K562 (cell line): ENCODE results near the gene TRABD. TPM values are rescaled to one million over a fixed set of nuclear protein-coding genes. Genes with fewer than 3 reads are reported as not detected.

Experiments
- ATAC-seq: fragments of 200-7000 bp; cut with Tn5 transposase; 3 replicates; pipeline ENCODE4 v1.9.1; 2020; ENCODE audit warnings: moderate library complexity
- BruUV-seq: library from RNA; stranded (reverse); fragments of 400-500 nt; replicated peaks from 2 replicates; lab custom pipeline; 2021; lab: Mats Ljungman, UMichigan
- CTCF ChIA-PET: fragments of 300-600 bp; formaldehyde crosslinking; extraction: SDS; loops from one replicate; lab custom pipeline; 2021; ENCODE audit warnings: low intra/inter-chr PET ratio; lab: Yijun Ruan, JAX
- POLR2A ChIA-PET: fragments of 300-600, 350-650 bp; sonication (Branson Sonifier 250); formaldehyde crosslinking; extraction: SDS; loops from one replicate; lab custom pipeline; 2021; ENCODE audit warnings: antibody characterized with exemption, inconsistent platforms; lab: Yijun Ruan, JAX
- DNase-seq, 4 experiments: peaks; one replicate each; pipeline versions ENCODE4 v3.0.0 to v3.0.0-alpha.2; 2011 to 2018; ENCODE audit warnings: low spot score in 3 of 4, mixed read lengths in 3 of 4; ENCODE audit errors: extremely low read depth in 1 of 4
- FAIRE-seq: peaks from 2 replicates; lab custom pipeline; 2011; peaks lifted over from hg19 to GRCh38; lab: Jason Lieb, UNC
- H2AFZ ChIP-seq: 2 replicates; pipeline ENCODE4 v1.6.0; 2011; ENCODE audit warnings: low read depth, low read length, control low read depth, inconsistent platforms
- H3K27ac ChIP-seq: fragments of 200-600 bp; 3 replicates; pipeline ENCODE4 v1.8.0; 2011; ENCODE audit warnings: low read depth, mild to moderate bottlenecking, control low read depth, inconsistent platforms, low read length, moderate library complexity, mixed read lengths; ENCODE audit errors: extremely low read depth
- H3K27me3 ChIP-seq, 2 experiments: fragments of 300-600 bp in 1 of 2; 2 replicates in 1 of 2; 3 replicates in 1 of 2; pipeline versions ENCODE4 v1.6.0 to v1.8.0; 2011; ENCODE audit warnings: inconsistent platforms in 2 of 2, low read length in 2 of 2, mild to moderate bottlenecking in 1 of 2, mixed read lengths in 1 of 2, moderate library complexity in 1 of 2; ENCODE audit not compliant: control insufficient read depth in 2 of 2, insufficient read depth in 2 of 2
- H3K36me3 ChIP-seq: fragments of 300-600 bp; 3 replicates; pipeline ENCODE4 v1.8.0; 2011; ENCODE audit warnings: mild to moderate bottlenecking, low read length, inconsistent platforms; ENCODE audit not compliant: control insufficient read depth, insufficient read depth
- H3K4me1 ChIP-seq, 2 experiments: fragments of 200-600 bp in 1 of 2; replicated peaks in 1 of 2; 2 replicates in 1 of 2; 3 replicates in 1 of 2; pipeline versions ENCODE4 v1.5.1 to v1.8.0; 2011; ENCODE audit warnings: inconsistent platforms in 2 of 2, low read length in 2 of 2, mild to moderate bottlenecking in 1 of 2, mixed read lengths in 1 of 2, moderate library complexity in 1 of 2; ENCODE audit not compliant: control insufficient read depth in 2 of 2, insufficient read depth in 2 of 2
- H3K4me2 ChIP-seq: 2 replicates; pipeline ENCODE4 v1.6.1; 2011; ENCODE audit warnings: low read length, control low read depth, inconsistent platforms, mixed read lengths; ENCODE audit not compliant: insufficient read depth
- H3K4me3 ChIP-seq: fragments of 200-600 bp; sonication (generic), shearing (Covaris generic); 2 replicates; pipeline ENCODE4 v1.5.1; 2016; ENCODE audit warnings: control low read depth, inconsistent platforms
- H3K79me2 ChIP-seq: fragments of 200-600 bp; 3 replicates; pipeline ENCODE4 v1.8.0; 2011; ENCODE audit warnings: low read length, inconsistent platforms; ENCODE audit not compliant: control insufficient read depth, insufficient read depth
- H3K9ac ChIP-seq, 2 experiments: 2 replicates each; pipeline versions ENCODE4 v1.6.0 to v1.6.1; 2011; ENCODE audit warnings: low read depth in 2 of 2, low read length in 2 of 2, control low read depth in 1 of 2, inconsistent platforms in 1 of 2, mild to moderate bottlenecking in 1 of 2, mixed read lengths in 1 of 2; ENCODE audit not compliant: insufficient read depth in 1 of 2
- H3K9me1 ChIP-seq: one replicate; pipeline ENCODE4 v1.6.0; 2011; ENCODE audit warnings: inconsistent platforms, mild to moderate bottlenecking, low read length, moderate library complexity; ENCODE audit not compliant: control insufficient read depth, insufficient read depth
- H3K9me3 ChIP-seq: replicated peaks from 2 replicates; pipeline ENCODE4 v1.5.1; 2011; ENCODE audit warnings: low read depth, low read length, inconsistent platforms; ENCODE audit not compliant: control insufficient read depth, insufficient read depth
- H4K20me1 ChIP-seq: replicated peaks from 2 replicates; pipeline ENCODE4 v1.6.1; 2011; ENCODE audit warnings: low read length, inconsistent platforms, mixed read lengths; ENCODE audit not compliant: control insufficient read depth, insufficient read depth
- KDM2B ChIP-seq: fragments of 250-450 bp; sonication (Bioruptor Pico); IDR thresholded peaks from 2 replicates; pipeline ENCODE4 v1.8.0; 2021; ENCODE audit warnings: mild to moderate bottlenecking, moderate library complexity
- NR3C1 ChIP-seq: sonication (generic); formaldehyde crosslinking; IDR thresholded peaks from 2 replicates; pipeline ENCODE4 v1.8.1; 2022; ENCODE audit warnings: missing genetic modification reagents
- ZNF79 ChIP-seq: fragments of 250-450 bp; sonication (Bioruptor Pico); IDR thresholded peaks from 2 replicates; pipeline ENCODE4 v1.4.0; 2020; ENCODE audit warnings: low read depth, mild to moderate bottlenecking, moderate library complexity
- WGBS: fragments of 100-300 bp; shearing (Covaris generic); methylation state at CpG from one replicate; pipeline ENCODE4 v1.1.6; 2016; ENCODE audit warnings: low coverage, mixed read lengths; ENCODE audit not compliant: insufficient coverage; ENCODE audit errors: missing lambda C conversion rate; 5-methylcytosine and 5-hydroxymethylcytosine counted together
- in situ Hi-C: fragments of 300-500 bp; cut with MboI; formaldehyde crosslinking; loops from 4 replicates; pipeline ENCODE4 v1.15.0; 2018; ENCODE audit warnings: inconsistent platforms, mixed read lengths
- intact Hi-C: fragments of 100-400 bp; cut with micrococcal nuclease; formaldehyde crosslinking; loops from 2 replicates; pipeline ENCODE4 v1.14.2; 2022
- polyA plus RNA-seq, 8 experiments: library from polyadenylated mRNA; depleted of rRNA in 4 of 8; stranded (reverse) in 5 of 8; unstranded in 3 of 8; fragments of >200 nt; fragmentation: Nextera tagmentation in 2 of 8; fragmentation: Illumina TruSeq in 1 of 8; extraction: Ambion mirVana in 2 of 8; extraction: Trizol in 1 of 8; gene quantifications; 2 replicates each; pipeline versions ENCODE4 v1.2.1 to v1.2.3, GENCODE V29; 2011 to 2014; ENCODE audit warnings: inconsistent platforms in 1 of 8, missing spikeins in 1 of 8
- total RNA-seq, 7 experiments: library from RNA; depleted of rRNA in 6 of 7; stranded (reverse); fragments of >200 nt in 6 of 7; fragmentation: Illumina TruSeq in 2 of 7; extraction: Trizol in 2 of 7; gene quantifications; 2 replicates each; pipeline versions ENCODE4 v1.2.1 to v1.2.3, GENCODE V29; 2011 to 2021; ENCODE audit warnings: low replicate concordance in 1 of 7
- TF ChIP-seq, protein P1 (sequence below): IDR thresholded peaks from 2 replicates; pipeline ENCODE4 v1.6.1; 2011; ENCODE audit warnings: borderline replicate concordance, low read depth, mild to moderate bottlenecking, moderate library complexity, low read length; ENCODE audit not compliant: insufficient read depth, poor library complexity, severe bottlenecking

Gene TRABD
- total and polyA plus RNA-seq, 9 of the 15 experiments (the other 6 are each of a cell fraction or from before 2014, with no cell fraction given): 0.08 to 62.9 (median 14.0) TPM

DNA sequence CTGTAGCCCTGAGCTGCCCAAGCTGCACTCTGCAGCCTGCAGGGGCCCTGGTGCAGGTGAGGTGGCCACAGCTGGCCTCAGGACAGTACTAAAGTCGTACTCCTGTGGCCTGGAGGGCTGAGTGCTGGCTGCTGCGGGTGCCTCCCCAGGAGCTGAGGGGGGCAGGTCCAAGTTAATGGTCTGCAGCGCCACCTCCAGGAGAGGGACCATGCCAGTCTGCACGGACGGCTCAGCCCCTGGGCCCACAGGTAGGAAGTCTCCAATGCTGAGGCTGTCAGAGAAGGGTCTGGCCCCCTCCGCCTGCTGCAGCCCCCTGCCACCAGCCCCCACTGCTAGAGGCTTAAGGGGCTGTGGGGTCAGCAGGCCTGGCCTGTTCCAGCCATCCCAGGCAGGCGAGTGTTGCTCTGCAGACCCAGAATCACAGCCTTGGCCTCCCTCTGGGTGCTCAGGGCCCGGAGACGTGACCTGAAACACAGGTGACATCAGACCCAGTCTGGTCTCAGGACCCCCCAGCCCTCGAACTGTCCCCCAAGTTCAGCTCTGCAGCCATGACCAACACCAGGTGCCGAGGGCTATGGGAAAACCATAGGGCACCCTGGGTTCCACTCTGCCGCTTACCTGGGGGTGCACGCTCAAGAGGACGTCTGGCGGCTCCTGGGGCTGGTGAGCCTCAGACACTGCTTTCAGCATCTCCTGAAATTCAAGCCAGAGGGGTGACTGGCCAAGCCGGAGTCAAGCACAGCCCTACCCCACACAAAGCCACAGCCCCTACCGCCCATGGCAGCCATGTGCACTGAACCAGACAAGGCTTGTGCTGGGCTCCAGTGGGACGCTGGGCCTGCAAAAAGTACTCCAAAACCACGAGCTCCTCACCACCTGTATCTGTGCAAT is 35.9 kb downstream of the TRABD start:
- 95% methylated on average over 12 of the region's 19 CpGs for WGBS
- TF ChIP-seq NR3C1 (CRISPR knock-in tag) (no peak), KDM2B (CRISPR knock-in tag) (no peak), ZNF79 (CRISPR knock-in tag) (no peak)
- TF ChIP-seq, protein P1, sequence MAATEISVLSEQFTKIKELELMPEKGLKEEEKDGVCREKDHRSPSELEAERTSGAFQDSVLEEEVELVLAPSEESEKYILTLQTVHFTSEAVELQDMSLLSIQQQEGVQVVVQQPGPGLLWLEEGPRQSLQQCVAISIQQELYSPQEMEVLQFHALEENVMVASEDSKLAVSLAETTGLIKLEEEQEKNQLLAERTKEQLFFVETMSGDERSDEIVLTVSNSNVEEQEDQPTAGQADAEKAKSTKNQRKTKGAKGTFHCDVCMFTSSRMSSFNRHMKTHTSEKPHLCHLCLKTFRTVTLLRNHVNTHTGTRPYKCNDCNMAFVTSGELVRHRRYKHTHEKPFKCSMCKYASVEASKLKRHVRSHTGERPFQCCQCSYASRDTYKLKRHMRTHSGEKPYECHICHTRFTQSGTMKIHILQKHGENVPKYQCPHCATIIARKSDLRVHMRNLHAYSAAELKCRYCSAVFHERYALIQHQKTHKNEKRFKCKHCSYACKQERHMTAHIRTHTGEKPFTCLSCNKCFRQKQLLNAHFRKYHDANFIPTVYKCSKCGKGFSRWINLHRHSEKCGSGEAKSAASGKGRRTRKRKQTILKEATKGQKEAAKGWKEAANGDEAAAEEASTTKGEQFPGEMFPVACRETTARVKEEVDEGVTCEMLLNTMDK: no peak
- TF ChIP-seq, all 486 proteins: peak for 0
- peaks cover 0 to 33% of the 10 kb centered on the region in 2 experiments; a peak in 3 of 5 replicates for H3K4me1 ChIP-seq
- ATAC-seq (no peak), DNase-seq (no peak), FAIRE-seq (no peak)
- no peaks in the 10 kb centered on the region for H3K79me2 ChIP-seq
- no peak overlapping the region for H2AFZ ChIP-seq
- H3K9me1 ChIP-seq: no peaks in the 10 kb centered on the region
- 0 out of 2 replicates have a peak, but pooled peaks cover 1% of the 10 kb centered on the region for H3K9me3 ChIP-seq
- no TSS peak for BruUV-seq
- no peak overlapping the region for H3K27ac ChIP-seq
- no peak overlapping the region for H3K4me3 ChIP-seq
- H3K36me3 ChIP-seq: peaks cover 86% of the 10 kb centered on the region; the same call in 2 of the 3 replicates
- intact Hi-C loops (no loop called here), in situ Hi-C loops (no loop called here)
- no peaks in the 10 kb centered on the region for H4K20me1 ChIP-seq
- H3K9ac ChIP-seq: no peak overlapping the region
- ChIA-PET CTCF (no interaction called here), POLR2A (no interaction called here)
- H3K4me2 ChIP-seq: no peak overlapping the region
- no peaks in the 10 kb centered on the region for H3K27me3 ChIP-seq
